ENCODE measurements around the gene MGAT4A. TPM values are rescaled to one million over a fixed set of nuclear protein-coding genes. Genes with fewer than 3 reads are reported as not detected.

MGAT4A gene
- total and polyA plus RNA-seq, 2 of the 8 experiments (the other 6 are each of a cell fraction or from before 2014, with no cell fraction given), result 1.4 to 7.7 TPM

- Histone ChIP-seq H4K91ac (replicated peaks; ENCODE audit: insufficient read length, low read length) (no peak overlapping the region), H2AFZ (ENCODE audit: low read length) (no peak overlapping the region), H4K8ac (ENCODE audit: extremely low read depth, insufficient read depth, low read length) (no peak overlapping the region), H2BK12ac (ENCODE audit: low read depth, low read length) (no peak overlapping the region), H3K4me2 (ENCODE audit: insufficient read depth in 1 of 2, low read depth in 2 of 2, low read length in 2 of 2) (no peak overlapping the region), H4K5ac (ENCODE audit: insufficient read length, low read depth, low read length) (no peak overlapping the region), H3K14ac (ENCODE audit: insufficient read length) (no peak overlapping the region), H3K79me2 (ENCODE audit: control insufficient read depth in 1 of 2, insufficient read depth in 2 of 2, low read length in 2 of 2) (no peaks in the 10 kb centered on the region), H3K27me3 (replicated peaks in 1 of 4; ENCODE audit: control insufficient read depth in 3 of 4, extremely low read depth in 1 of 4, insufficient read depth in 3 of 4, low read length in 3 of 4) (no peaks in the 10 kb centered on the region), H3K79me1 (ENCODE audit: low read depth, low read length) (no peaks in the 10 kb centered on the region), H3K4ac (replicated peaks; ENCODE audit: insufficient read length, low read depth, low read length) (no peak overlapping the region), H2AK5ac (ENCODE audit: low read depth, low read length) (no peak overlapping the region), H2BK5ac (ENCODE audit: low read depth, low read length) (no peak overlapping the region), H3K18ac (ENCODE audit: extremely low read depth, low read length) (no peak overlapping the region), H2BK20ac (ENCODE audit: low read length) (no peak overlapping the region), H3K56ac (replicated peaks; ENCODE audit: insufficient read length, low read depth, low read length) (no peak overlapping the region), H3K9me3 (ENCODE audit: insufficient read depth in 2 of 2, low read depth in 1 of 2, low read length in 1 of 2) (peaks cover 3 to 6% of the 10 kb centered on the region in 2 experiments; a peak in 1 of 4 replicates), H3K4me1 (replicated peaks in 1 of 4; ENCODE audit: control insufficient read depth in 3 of 4, insufficient read depth in 4 of 4, low read length in 3 of 4) (peaks cover 1 to 6% (median 4%) of the 10 kb centered on the region in 4 experiments; a peak in 4 of 7 replicates), H3K36me3 (ENCODE audit: control insufficient read depth in 2 of 4, insufficient read depth in 4 of 4, low read length in 3 of 4) (no peaks in the 10 kb centered on the region), H3K23ac (ENCODE audit: insufficient read length) (no peak overlapping the region), H3K23me2 (ENCODE audit: low read depth, low read length) (no peaks in the 10 kb centered on the region), H2BK120ac (replicated peaks; ENCODE audit: low read depth, low read length) (no peak overlapping the region), H3K27ac (ENCODE audit: low read depth, low read length) (no peak overlapping the region), H4K20me1 (replicated peaks in 1 of 2; ENCODE audit: control insufficient read depth in 1 of 2, insufficient read depth in 2 of 2, low read length in 2 of 2) (no peaks in the 10 kb centered on the region), H3K9ac (replicated peaks in 1 of 4; ENCODE audit: extremely low read depth in 1 of 4, low read depth in 3 of 4, low read length in 3 of 4) (no peak overlapping the region), H2BK15ac (ENCODE audit: low read length) (no peak overlapping the region), H3K4me3 (ENCODE audit: extremely low read depth in 1 of 4, insufficient read depth in 2 of 4, low read depth in 3 of 4, low read length in 4 of 4) (no peak overlapping the region)
- POLR2A ChIA-PET (ENCODE audit: partially characterized antibody), result no interaction called here
- DNase-seq (ENCODE audit: low read depth in 1 of 2, low spot score in 2 of 2), result no peak
- CTCF ChIA-PET (ENCODE audit: partially characterized antibody), result interaction anchor here (1.6 kb wide), 1 partner anchor 59 kb away, joined by 3 read pairs; no protein-coding TSS in a partner anchor
- TF ChIP-seq FOSL1 (IDR thresholded peaks at IDR 0.05; ENCODE audit: insufficient read depth, low read depth, low read length), result no peak
- no peak for TF ChIP-seq CEBPB (IDR thresholded peaks at IDR 0.05; ENCODE audit: low read depth, low read length)
- no peak for TF ChIP-seq TBP (IDR thresholded peaks at IDR 0.05; ENCODE audit: low read depth, low read length)
- no peak for TF ChIP-seq EP300 (IDR thresholded peaks at IDR 0.05; ENCODE audit: borderline replicate concordance in 1 of 2, low read depth in 2 of 2, low read length in 2 of 2)
- FAIRE-seq, result no peak
- 92% methylated on average over 6 of the region's 6 CpGs; no CpG with 5 or more reads in 1 of the 2 experiments for WGBS, 2 experiments (ENCODE audit: extremely low coverage in 1 of 2, insufficient coverage in 1 of 2, insufficient read length in 1 of 2, insufficient replicate concordance in 2 of 2, low coverage in 1 of 2, low lambda C conversion rate in 2 of 2, missing lambda C conversion rate in 1 of 2)
Observed at GRCh38 chr2:98777076-98777475, 46.1 kb upstream of the MGAT4A start.

Data from H1 (cell line).